Measurements from ENCODE around the gene PRUNE1.

- TF ChIP-seq PATZ1 (CRISPR knock-in tag; IDR thresholded peaks at IDR 0.05; ENCODE audit: borderline replicate concordance) (no peak), ISL1 (CRISPR knock-in tag; IDR thresholded peaks at IDR 0.05) (no peak), POU6F1 (CRISPR knock-in tag; IDR thresholded peaks at IDR 0.05; ENCODE audit: borderline replicate concordance, low read depth) (no peak), ARNTL (CRISPR knock-in tag; IDR thresholded peaks at IDR 0.05; ENCODE audit: borderline replicate concordance, low read depth) (no peak)
Measured at GRCh38 chr1:151054971-151055547, 46.8 kb downstream of the PRUNE1 start.

Measured in SK-N-SH treated with all-trans-retinoic acid at 6 μM for 48 hours (cell line).